ENCODE measurements around the gene CHDH. TPM values are rescaled to one million over a fixed set of nuclear protein-coding genes. Genes with fewer than 3 reads are reported as not detected.
A peak's percentile ranks its signal among the peaks of the same experiment; 100 is the strongest.

CHDH gene
- total RNA-seq, 4 donors from 2014 or later, result 36.5 to 114 (median 53.7) TPM

- WGBS, 2 donors (ENCODE audit: low coverage in 1 of 2), result 87 to 95% methylated on average over 3 to 13 of the region's 13 CpGs
- in situ Hi-C loops (cut with MboI; ENCODE audit: low pct_ligation_motif_present in 1 of 4, low pct_unique_long_range_greater_than_20kb in 1 of 4, low sequenced_read_pairs in 3 of 4) (no loop called here), intact Hi-C loops (cut with DNase I; ENCODE audit: low total_unique reads) (no loop called here)
- Histone ChIP-seq H3K9me3 (no peaks in the 10 kb centered on the region), H3K27ac (no peak overlapping the region), H3K4me3 (no peak overlapping the region), H3K36me3 (no peaks in the 10 kb centered on the region), H3K4me1 (peaks cover 0 to 14% (median 12%) of the 10 kb centered on the region in 4 donors), H3K27me3 (no peaks in the 10 kb centered on the region)
- DNase-seq, result no peak
- TF ChIP-seq POLR2AphosphoS5 (IDR thresholded peaks at IDR 0.05) (no peak), CTCF (IDR thresholded peaks at IDR 0.05) (no peak), EP300 (IDR thresholded peaks at IDR 0.05; ENCODE audit: low read depth) (no peak), POLR2A (IDR thresholded peaks at IDR 0.05) (no peak)
Measured at GRCh38 chr3:53808496-53808895, 37.7 kb downstream of the CHDH start.

DNA sequence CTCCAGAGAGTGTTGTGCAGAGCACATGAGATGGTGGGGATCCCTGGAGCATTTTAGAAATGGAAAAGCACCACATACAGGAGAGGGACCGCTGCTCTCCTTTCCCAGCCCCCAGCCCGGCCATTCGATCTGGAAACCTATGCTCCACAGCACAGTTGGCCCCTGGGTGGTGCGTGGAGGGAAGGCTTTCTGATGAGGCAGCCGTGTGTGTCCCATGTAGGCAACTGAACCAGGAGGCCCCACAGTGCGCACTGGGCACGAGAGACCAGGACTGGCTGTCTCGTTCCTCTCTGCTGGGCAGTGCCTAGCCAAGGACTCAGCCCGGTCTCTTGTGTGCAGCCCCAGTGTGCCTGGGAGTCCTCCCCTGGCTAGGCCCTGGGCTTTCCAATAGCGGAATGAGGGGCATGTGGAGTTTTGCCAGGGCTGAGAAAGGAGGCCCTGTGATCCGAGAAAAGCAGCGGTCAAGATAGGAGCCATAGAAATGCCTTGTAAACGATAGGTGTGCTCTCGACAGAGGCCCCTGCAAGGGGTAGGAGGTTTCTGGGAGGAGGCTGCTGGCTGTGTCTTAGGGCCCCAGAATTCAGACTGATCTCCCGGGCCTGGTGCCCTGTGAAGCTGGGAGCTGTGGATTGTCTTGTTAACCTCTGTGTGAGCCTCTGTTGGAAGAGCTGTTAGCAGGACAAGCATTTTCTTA lies 39.0 kb downstream of the CHDH start:
- no peaks in the 10 kb centered on the region for H3K27me3 ChIP-seq
- no peaks in the 10 kb centered on the region for H3K9me3 ChIP-seq
- no peaks in the 10 kb centered on the region for H3K36me3 ChIP-seq
- no peak overlapping the region for H3K4me3 ChIP-seq
- in situ Hi-C loops (cut with MboI; ENCODE audit: low pct_ligation_motif_present in 1 of 4, low pct_unique_long_range_greater_than_20kb in 1 of 4, low sequenced_read_pairs in 3 of 4), result no loop called here
- TF ChIP-seq POLR2A (IDR thresholded peaks at IDR 0.05) (no peak), EP300 (IDR thresholded peaks at IDR 0.05; ENCODE audit: low read depth) (no peak)
- intact Hi-C loops (cut with DNase I; ENCODE audit: low total_unique reads), result no loop called here
- peaks cover 0 to 14% (median 12%) of the 10 kb centered on the region in 4 donors for H3K4me1 ChIP-seq
- 78% methylated on average over 15 of the region's 15 CpGs; no CpG with 5 or more reads in 1 of the 2 donors for WGBS, 2 donors (ENCODE audit: low coverage in 1 of 2)
- peak overlapping the region in 3 of 4 donors; percentile 13 to 65 (median 19) for H3K27ac ChIP-seq
- no peak for DNase-seq

DNA sequence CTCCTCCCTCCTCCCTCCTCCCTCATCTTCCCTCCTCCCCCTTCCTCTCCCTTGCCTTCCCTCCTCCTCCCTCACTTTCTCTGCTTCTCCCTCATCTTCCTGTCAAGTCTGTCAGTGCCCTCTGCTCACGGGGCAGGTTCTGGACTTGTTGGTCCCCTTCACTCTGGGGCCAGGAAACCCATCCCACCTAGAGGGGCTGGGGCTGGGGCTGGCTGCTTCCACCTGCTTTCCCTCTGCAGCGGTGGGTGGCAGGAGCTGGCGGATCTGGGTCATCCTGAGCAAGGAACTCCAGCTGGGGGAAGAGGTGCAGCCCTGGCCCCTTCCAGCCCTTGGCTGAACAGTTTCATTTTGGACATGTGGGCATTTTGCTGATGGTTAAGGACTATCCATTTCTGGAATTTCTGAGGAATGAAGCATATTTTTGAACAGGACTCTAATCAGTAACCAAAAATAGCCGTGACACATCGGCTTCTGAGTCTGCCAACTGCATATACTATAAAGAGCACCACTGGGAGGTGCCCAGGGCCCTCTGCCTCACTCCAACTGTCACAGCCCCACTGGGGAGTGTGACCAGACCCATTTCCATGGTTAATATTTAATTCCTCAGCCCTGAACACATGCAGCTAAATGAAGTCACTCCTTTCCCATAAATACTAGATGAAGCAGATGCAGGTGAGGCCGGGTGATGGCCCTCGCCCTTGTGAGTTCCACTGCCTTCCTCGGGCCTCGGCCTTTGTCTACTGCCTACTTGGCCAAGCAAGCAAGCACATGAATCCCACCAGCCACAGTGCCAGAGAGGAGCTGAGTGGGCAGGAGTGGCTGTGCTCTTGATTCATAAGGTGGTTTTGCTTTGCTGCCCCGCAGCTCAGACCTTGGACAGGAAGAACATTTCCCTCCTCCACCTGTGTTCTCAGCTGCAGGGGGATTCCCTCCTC lies 39.8 kb downstream of the CHDH start:
- 43 to 63% methylated on average over 4 to 10 of the region's 10 CpGs for WGBS, 2 donors (ENCODE audit: low coverage in 1 of 2)
- H3K27me3 ChIP-seq, result no peaks in the 10 kb centered on the region
- H3K4me1 ChIP-seq, result peaks cover 0 to 14% (median 12%) of the 10 kb centered on the region in 4 donors
- in situ Hi-C loops (cut with MboI; ENCODE audit: low pct_ligation_motif_present in 1 of 4, low pct_unique_long_range_greater_than_20kb in 1 of 4, low sequenced_read_pairs in 3 of 4) (no loop called here), intact Hi-C loops (cut with DNase I; ENCODE audit: low total_unique reads) (no loop called here)
- H3K4me3 ChIP-seq, result no peak overlapping the region
- H3K27ac ChIP-seq, result peak overlapping the region in 3 of 4 donors; percentile 19 to 65 (median 42)
- H3K9me3 ChIP-seq, result no peaks in the 10 kb centered on the region
- DNase-seq, result peak; percentile 65
- no peaks in the 10 kb centered on the region for H3K36me3 ChIP-seq
- TF ChIP-seq POLR2A (IDR thresholded peaks at IDR 0.05), result peak; percentile 22
- peak in 1 of 3 donors; percentile 27 for TF ChIP-seq POLR2AphosphoS5 (IDR thresholded peaks at IDR 0.05)
- TF ChIP-seq EP300 (IDR thresholded peaks at IDR 0.05; ENCODE audit: low read depth), result no peak

- Histone ChIP-seq H3K9me3 (no peaks in the 10 kb centered on the region), H3K36me3 (no peaks in the 10 kb centered on the region), H3K4me3 (no peak overlapping the region), H3K27ac (no peak overlapping the region), H3K27me3 (no peaks in the 10 kb centered on the region), H3K4me1 (peaks cover 0 to 14% (median 12%) of the 10 kb centered on the region in 4 donors)
- WGBS, 2 donors (ENCODE audit: low coverage in 1 of 2), result 71 to 80% methylated on average over 1 to 4 of the region's 4 CpGs
- in situ Hi-C loops (cut with MboI; ENCODE audit: low pct_ligation_motif_present in 1 of 4, low pct_unique_long_range_greater_than_20kb in 1 of 4, low sequenced_read_pairs in 3 of 4), result no loop called here
- TF ChIP-seq EP300 (IDR thresholded peaks at IDR 0.05; ENCODE audit: low read depth) (no peak), POLR2AphosphoS5 (IDR thresholded peaks at IDR 0.05) (no peak), POLR2A (IDR thresholded peaks at IDR 0.05) (no peak), CTCF (IDR thresholded peaks at IDR 0.05) (no peak)
- intact Hi-C loops (cut with DNase I; ENCODE audit: low total_unique reads), result no loop called here
- DNase-seq, result no peak
Measured at GRCh38 chr3:53805463-53806159, 40.6 kb downstream of the CHDH start.
